Hepatocyte (in vitro differentiated cells): ENCODE results near the gene TEAD3. TPM values are rescaled to one million over a fixed set of nuclear protein-coding genes. Genes with fewer than 3 reads are reported as not detected.

Experiments
- DNase-seq: peaks from one replicate; pipeline ENCODE4 v3.0.0-alpha.2; 2016; ENCODE audit warnings: low spot score
- H2AFZ ChIP-seq: fragments of 200-600 bp; sonication (generic); 2 replicates; pipeline ENCODE4 v1.6.0; 2016; ENCODE audit warnings: antibody characterized with exemption, mild to moderate bottlenecking
- H3K27ac ChIP-seq: fragments of 200-600 bp; sonication (generic); 2 replicates; pipeline ENCODE4 v1.5.1; 2016; ENCODE audit warnings: mild to moderate bottlenecking
- H3K27me3 ChIP-seq: fragments of 200-600 bp; sonication (generic); 2 replicates; pipeline ENCODE4 v1.6.1; 2016
- H3K36me3 ChIP-seq: fragments of 200-600 bp; sonication (generic); replicated peaks from 2 replicates; pipeline ENCODE4 v1.5.1; 2016; ENCODE audit warnings: low read depth; ENCODE audit not compliant: insufficient read depth
- H3K4me1 ChIP-seq: fragments of 200-600 bp; sonication (generic); 2 replicates; pipeline ENCODE4 v1.5.1; 2016; ENCODE audit warnings: mild to moderate bottlenecking, moderate library complexity; ENCODE audit not compliant: insufficient read depth
- H3K4me2 ChIP-seq: fragments of 200-600 bp; sonication (generic); 2 replicates; pipeline ENCODE4 v1.6.0; 2016
- H3K4me3 ChIP-seq: fragments of 200-600 bp; sonication (generic); 2 replicates; pipeline ENCODE4 v1.5.1; 2016; ENCODE audit warnings: mild to moderate bottlenecking
- H3K79me2 ChIP-seq: fragments of 200-600 bp; sonication (generic); 2 replicates; pipeline ENCODE4 v1.6.0; 2017; ENCODE audit warnings: mild to moderate bottlenecking
- H3K9me2 ChIP-seq: fragments of 200-600 bp; sonication (generic); replicated peaks from 2 replicates; pipeline ENCODE4 v1.6.0; 2017; ENCODE audit warnings: mild to moderate bottlenecking; ENCODE audit not compliant: insufficient read depth
- H3K9me3 ChIP-seq: fragments of 200-600 bp; sonication (generic); 2 replicates; pipeline ENCODE4 v1.5.1; 2016; ENCODE audit warnings: low read depth, mild to moderate bottlenecking
- H4K20me1 ChIP-seq: fragments of 200-600 bp; sonication (generic); 2 replicates; pipeline ENCODE4 v1.6.0; 2016; ENCODE audit warnings: mild to moderate bottlenecking; ENCODE audit not compliant: insufficient read depth, poor library complexity, severe bottlenecking
- CTCF ChIP-seq: fragments of 200-600 bp; sonication (generic); IDR thresholded peaks from 2 replicates; pipeline ENCODE4 v1.5.1; 2016; ENCODE audit warnings: antibody characterized with exemption, mild to moderate bottlenecking; ENCODE audit not compliant: poor library complexity
- EZH2 ChIP-seq: fragments of 200-600 bp; sonication (generic); IDR thresholded peaks from 2 replicates; pipeline ENCODE4 v1.6.1; 2016; ENCODE audit warnings: antibody characterized with exemption, mild to moderate bottlenecking, borderline replicate concordance
- EZH2phosphoT487 ChIP-seq: fragments of 200-600 bp; sonication (generic); IDR thresholded peaks from one replicate; pipeline ENCODE4 v1.6.1; 2018; ENCODE audit warnings: antibody characterized with exemption, mild to moderate bottlenecking, low read depth, moderate library complexity; ENCODE audit not compliant: unreplicated experiment, severe bottlenecking
- WGBS: methylation state at CpG from one replicate; pipeline ENCODE4 v1.1.6; 2016; ENCODE audit warnings: low lambda C conversion rate; ENCODE audit errors: missing lambda C conversion rate; 5-methylcytosine and 5-hydroxymethylcytosine counted together
- polyA plus RNA-seq: library from polyadenylated mRNA; unstranded; fragments of >200 nt; fragmentation: Nextera tagmentation; extraction: Ambion mirVana; gene quantifications from 2 replicates; pipeline ENCODE4 v1.2.1, GENCODE V29; 2016
- total RNA-seq: library from RNA; depleted of rRNA; stranded (reverse); fragments of >200 nt; gene quantifications from 2 replicates; pipeline ENCODE4 v1.2.3, GENCODE V29; 2014

Gene TEAD3
- total and polyA plus RNA-seq, 2 experiments from 2014 or later = 26.3 to 33.0 TPM

- no peak overlapping the region for H2AFZ ChIP-seq
- 98% methylated on average over 4 of the region's 4 CpGs for WGBS
- no peak overlapping the region for H3K4me2 ChIP-seq
- peaks cover 25% of the 10 kb centered on the region for H4K20me1 ChIP-seq
- no peak for DNase-seq
- H3K9me3 ChIP-seq = no peaks in the 10 kb centered on the region
- H3K4me1 ChIP-seq = peaks cover 33% of the 10 kb centered on the region
- no peak overlapping the region for H3K27ac ChIP-seq
- peaks cover 55% of the 10 kb centered on the region for H3K79me2 ChIP-seq
- H3K9me2 ChIP-seq = no peaks in the 10 kb centered on the region
- H3K27me3 ChIP-seq = no peaks in the 10 kb centered on the region
- H3K4me3 ChIP-seq = no peak overlapping the region
- TF ChIP-seq CTCF = no peak
- no peak for TF ChIP-seq EZH2phosphoT487
- no peak for TF ChIP-seq EZH2
- H3K36me3 ChIP-seq = no peaks in the 10 kb centered on the region
Measured at GRCh38 chr6:35483062-35483461, 13.8 kb downstream of the TEAD3 start.

GRCh38 chr6:35481226-35481625 lies 15.7 kb downstream of the TEAD3 start:
- Histone ChIP-seq H3K27me3 (no peaks in the 10 kb centered on the region), H3K36me3 (no peaks in the 10 kb centered on the region), H3K9me3 (no peaks in the 10 kb centered on the region), H3K4me3 (no peak overlapping the region), H3K9me2 (no peaks in the 10 kb centered on the region), H2AFZ (no peak overlapping the region), H3K4me2 (no peak overlapping the region), H3K4me1 (peaks cover 15% of the 10 kb centered on the region), H4K20me1 (peaks cover 8% of the 10 kb centered on the region), H3K79me2 (peaks cover 36% of the 10 kb centered on the region), H3K27ac (no peak overlapping the region)
- WGBS = 86% methylated on average over 8 of the region's 8 CpGs
- no peak for DNase-seq
- TF ChIP-seq EZH2 (no peak), CTCF (no peak), EZH2phosphoT487 (no peak)

GRCh38 chr6:35480176-35480575 lies 16.7 kb downstream of the TEAD3 start:
- Histone ChIP-seq H4K20me1 (peaks cover 5% of the 10 kb centered on the region), H3K79me2 (peaks cover 26% of the 10 kb centered on the region), H3K9me3 (no peaks in the 10 kb centered on the region), H2AFZ (no peak overlapping the region), H3K4me2 (no peak overlapping the region), H3K4me1 (peaks cover 4% of the 10 kb centered on the region), H3K27me3 (no peaks in the 10 kb centered on the region), H3K36me3 (no peaks in the 10 kb centered on the region), H3K4me3 (no peak overlapping the region), H3K27ac (no peak overlapping the region), H3K9me2 (no peaks in the 10 kb centered on the region)
- TF ChIP-seq EZH2 (no peak), EZH2phosphoT487 (no peak), CTCF (no peak)
- WGBS = 96% methylated on average over 12 of the region's 12 CpGs
- no peak for DNase-seq

- 98% methylated on average over 7 of the region's 7 CpGs for whole genome bisulfite sequencing
- peaks cover 9% of the 10 kb centered on the region for H3K79me2 ChIP-seq
- no peaks in the 10 kb centered on the region for H3K9me2 ChIP-seq
- no peak overlapping the region for H3K27ac ChIP-seq
- no peak overlapping the region for H3K4me3 ChIP-seq
- peaks cover 3% of the 10 kb centered on the region for H4K20me1 ChIP-seq
- DNase-seq = no peak
- H3K4me1 ChIP-seq = no peaks in the 10 kb centered on the region
- no peak for TF ChIP-seq EZH2
- TF ChIP-seq CTCF = no peak
- no peak for TF ChIP-seq EZH2phosphoT487
- H3K9me3 ChIP-seq = no peaks in the 10 kb centered on the region
- no peak overlapping the region for H3K4me2 ChIP-seq
- H3K36me3 ChIP-seq = no peaks in the 10 kb centered on the region
- no peaks in the 10 kb centered on the region for H3K27me3 ChIP-seq
- no peak overlapping the region for H2AFZ ChIP-seq
Measured at GRCh38 chr6:35478259-35478658, 18.6 kb downstream of the TEAD3 start.
